Jurkat, Clone E6-1 (cell line): ENCODE data around the gene EARS2.
"Not testable (repeated sequence)": the region's sequence is repeated elsewhere in the genome, so short reads cannot be mapped to it uniquely, and the experiment has no call there.

Experiments used
- DNase-seq: peaks from one replicate; pipeline ENCODE4 v3.0.0-alpha.2; 2011; ENCODE audit warnings: low read depth, low spot score
- H3K4me3 ChIP-seq: 2 replicates; pipeline ENCODE4 v1.5.1; 2011; ENCODE audit warnings: mild to moderate bottlenecking, low read length, control low read depth, moderate library complexity

Gene EARS2

GRCh38 chr16:23496821-23497542 lies 60.2 kb downstream of the EARS2 start:
- DNase-seq, result no peak
- H3K4me3 ChIP-seq, result no peak overlapping the region

- no peak for DNase-seq
- H3K4me3 ChIP-seq, result no peak overlapping the region
Measured at GRCh38 chr16:23495671-23496070, 61.5 kb downstream of the EARS2 start.

GRCh38 chr16:23494188-23494587 lies 63.0 kb downstream of the EARS2 start:
- no peak for DNase-seq
- no peak overlapping the region for H3K4me3 ChIP-seq

GRCh38 chr16:23491490-23492391 lies 65.4 kb downstream of the EARS2 start:
- no peak for DNase-seq
- no peak overlapping the region for H3K4me3 ChIP-seq

- no peak overlapping the region for H3K4me3 ChIP-seq
- DNase-seq, result no peak
Measured at GRCh38 chr16:23486480-23486879, 70.7 kb downstream of the EARS2 start.

- no peak overlapping the region for H3K4me3 ChIP-seq
- no peak for DNase-seq
Measured at GRCh38 chr16:23485841-23486240, 71.3 kb downstream of the EARS2 start.

- no peak for DNase-seq
- no peak overlapping the region for H3K4me3 ChIP-seq
Measured at GRCh38 chr16:23485257-23485614, 71.9 kb downstream of the EARS2 start.

GRCh38 chr16:23484510-23485256 lies 72.5 kb downstream of the EARS2 start:
- DNase-seq, result no peak

GRCh38 chr16:23483492-23483891 lies 73.7 kb downstream of the EARS2 start:
- not testable (repeated sequence) for DNase-seq, H3K4me3 ChIP-seq

More at GRCh38 chr16:23484510-23485256, 72.5 kb downstream of the EARS2 start:
- H3K4me3 ChIP-seq, result no peak overlapping the region

- no peak for DNase-seq
- no peak overlapping the region for H3K4me3 ChIP-seq
Measured at GRCh38 chr16:23482778-23483177, 74.4 kb downstream of the EARS2 start.

- H3K4me3 ChIP-seq, result no peak overlapping the region
- DNase-seq, result no peak
Measured at GRCh38 chr16:23480257-23480656, 76.9 kb downstream of the EARS2 start.

- no peak overlapping the region for H3K4me3 ChIP-seq
- no peak for DNase-seq
Measured at GRCh38 chr16:23479138-23479537, 78.0 kb downstream of the EARS2 start.

- no peak for DNase-seq
- no peak overlapping the region for H3K4me3 ChIP-seq
Measured at GRCh38 chr16:23478566-23478965, 78.6 kb downstream of the EARS2 start.

- DNase-seq, result no peak
- no peak overlapping the region for H3K4me3 ChIP-seq
Measured at GRCh38 chr16:23476289-23476688, 80.9 kb downstream of the EARS2 start.
